Activated CD4-positive, alpha-beta T cell treated with anti-CD3 and anti-CD28 coated beads, Interleukin-2, Interleukin-6, amounts not matched to agents 100 ng/mL and 50 ng/mL, durations not matched to agents 16 hours and 8 hours (primary cell): ENCODE results near the gene RCAN1.
"Not testable (repeated sequence)": the region's sequence is repeated elsewhere in the genome, so short reads cannot be mapped to it uniquely, and the experiment has no call there.

Experiments used
- DNase-seq: peaks from one replicate; pipeline ENCODE4 v3.0.0-alpha.2; 2020

RCAN1 gene

DNA sequence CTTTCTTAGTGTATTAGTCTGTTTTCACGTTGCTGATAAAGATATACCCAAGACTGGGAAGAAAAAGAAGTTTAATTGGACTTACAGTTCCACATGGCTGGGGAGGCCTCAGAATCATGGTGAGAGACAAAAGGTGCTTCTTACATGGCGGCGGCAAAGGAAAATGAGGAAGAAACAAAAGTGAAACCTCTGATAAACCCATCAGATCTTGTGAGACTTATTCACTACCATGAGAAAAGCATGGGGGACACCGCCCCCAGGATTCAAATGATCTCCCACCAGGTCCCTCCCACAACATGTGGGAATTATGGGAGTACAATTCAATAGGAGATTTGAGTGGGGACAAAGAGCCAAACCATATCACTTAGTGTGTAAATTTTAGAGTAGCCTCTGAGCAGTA is 46.1 kb downstream of the RCAN1 start:
- DNase-seq, result not testable (repeated sequence)

DNA sequence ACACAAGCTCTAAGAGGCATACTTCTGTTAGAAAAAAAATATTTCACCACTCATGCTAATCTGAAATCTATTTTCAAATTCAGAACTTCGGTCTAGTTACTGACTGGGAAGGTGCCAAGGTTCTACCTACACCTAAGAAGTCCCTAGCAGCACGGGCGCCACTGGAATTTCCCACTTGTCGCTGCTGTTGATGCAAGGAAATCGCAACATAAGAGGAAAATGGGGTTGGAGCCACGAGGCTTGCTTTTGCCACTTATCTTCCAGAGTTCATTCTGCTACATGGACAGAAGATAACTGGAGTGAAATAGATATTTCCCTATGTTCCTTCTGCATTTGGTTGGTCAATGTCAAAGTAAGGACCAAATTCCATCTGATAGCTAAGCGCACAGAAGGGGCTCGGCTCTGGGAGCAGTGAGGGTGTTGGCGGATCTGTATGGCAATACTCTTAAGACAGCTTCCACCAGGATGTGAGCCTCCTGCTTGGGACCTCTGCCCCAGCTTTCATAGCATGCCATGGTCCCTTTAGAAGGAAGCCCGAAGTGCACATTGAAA is 47.2 kb downstream of the RCAN1 start:
- DNase-seq, result no peak

DNA sequence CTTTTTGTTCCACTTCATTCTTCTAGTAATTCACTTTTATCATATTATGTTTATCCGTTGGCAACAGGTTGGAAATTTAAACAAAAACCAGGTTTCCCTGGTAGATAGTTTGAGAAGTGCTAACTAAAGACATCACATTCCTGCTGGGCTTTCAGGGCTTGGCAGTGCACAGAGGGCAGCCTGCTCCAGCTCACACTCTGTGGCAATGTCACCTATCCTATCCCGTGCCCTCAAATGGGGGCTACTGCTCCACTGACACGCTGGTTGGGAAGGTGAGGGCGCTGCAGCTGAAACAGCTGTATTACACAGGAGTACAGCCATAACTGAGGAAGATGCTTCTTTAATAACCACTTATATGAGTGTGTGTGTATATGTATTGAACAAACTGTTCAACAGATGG is 49.7 kb downstream of the RCAN1 start:
- no peak for DNase-seq

DNA sequence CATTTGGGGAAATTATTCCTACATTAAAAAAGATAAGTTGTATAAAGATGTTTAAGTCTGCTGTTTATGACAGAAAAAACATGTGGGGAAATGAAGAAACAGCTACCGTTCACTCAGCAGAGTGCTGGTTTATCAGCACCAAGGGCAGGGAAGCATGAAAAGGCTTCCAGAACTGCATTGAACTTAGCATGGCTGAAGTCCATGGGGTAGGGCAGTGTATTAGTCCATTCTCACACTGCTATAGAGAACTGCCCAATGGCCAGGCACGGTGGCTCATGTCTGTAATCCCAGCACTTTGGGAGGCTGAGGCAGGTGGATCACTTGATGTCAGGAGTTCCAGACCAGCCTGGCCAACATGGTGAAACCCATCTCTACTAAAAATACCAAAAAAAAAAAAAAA is 51.5 kb downstream of the RCAN1 start:
- DNase-seq, result not testable (repeated sequence)

- no peak for DNase-seq
Measured at GRCh38 chr21:34561806-34562205, 53.1 kb downstream of the RCAN1 start.

DNA sequence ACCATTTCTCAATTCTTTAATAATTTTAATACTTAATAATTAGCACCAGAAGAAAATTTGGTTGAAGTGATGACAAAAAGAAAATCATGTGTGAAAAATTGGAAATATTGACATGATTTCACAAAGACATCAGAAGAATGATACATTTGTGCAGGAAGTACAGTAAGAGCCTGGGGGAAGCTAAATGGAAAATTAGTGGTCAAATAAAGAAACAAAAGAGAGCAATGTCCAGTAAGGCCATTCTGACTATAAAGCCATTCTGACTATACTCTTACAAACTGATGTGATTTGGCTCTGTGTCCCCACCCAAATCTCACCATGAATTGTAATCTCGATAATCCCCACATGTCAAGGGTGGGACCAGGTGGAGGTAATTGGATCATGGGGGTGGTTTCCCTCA is 54.3 kb downstream of the RCAN1 start:
- no peak for DNase-seq

- DNase-seq, result no peak
Measured at GRCh38 chr21:34560021-34560420, 54.9 kb downstream of the RCAN1 start.

- no peak for DNase-seq
Measured at GRCh38 chr21:34559089-34559631, 55.8 kb downstream of the RCAN1 start.

- DNase-seq, result no peak
Measured at GRCh38 chr21:34558166-34558565, 56.7 kb downstream of the RCAN1 start.

DNA sequence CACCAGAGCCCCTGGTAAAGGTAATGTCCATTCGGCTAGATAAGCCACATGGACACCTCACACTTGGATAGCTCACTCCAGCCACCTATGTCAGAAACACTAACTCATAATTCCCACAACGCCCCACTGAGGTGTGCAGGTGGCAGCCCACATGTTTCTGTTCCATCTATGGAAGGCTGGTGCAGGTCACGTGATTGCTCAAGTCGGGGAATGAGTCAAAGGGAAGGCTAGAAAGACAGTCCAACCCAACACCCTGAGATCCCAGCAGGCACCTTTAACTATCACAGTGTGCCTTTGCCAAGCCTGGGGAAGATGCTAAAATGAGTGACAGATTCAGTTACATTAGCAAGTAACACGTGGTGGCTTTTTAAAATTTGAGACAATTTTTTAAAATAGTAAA is 57.7 kb downstream of the RCAN1 start:
- no peak for DNase-seq

DNA sequence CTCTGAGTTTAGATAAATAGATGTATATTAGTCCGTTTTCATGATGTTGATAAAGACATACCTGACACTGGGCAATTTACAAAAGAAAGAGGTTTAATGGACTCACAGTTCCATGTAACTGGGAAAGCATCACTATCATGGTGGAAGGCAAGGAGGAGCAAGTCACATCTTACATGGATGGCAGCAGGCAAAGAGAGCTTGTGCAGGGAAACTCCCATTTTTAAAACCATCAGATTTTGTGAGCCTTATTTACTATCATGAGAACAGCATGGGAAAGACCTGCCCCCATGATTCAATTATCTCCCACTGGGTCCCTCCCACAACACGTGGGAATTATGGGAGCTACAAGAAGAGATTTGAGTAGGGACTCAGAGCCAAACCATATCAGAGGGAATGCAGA is 60.2 kb downstream of the RCAN1 start:
- not testable (repeated sequence) for DNase-seq

GRCh38 chr21:34554227-34554626 is 60.7 kb downstream of the RCAN1 start:
- no peak for DNase-seq

GRCh38 chr21:34553151-34553952 is 61.6 kb downstream of the RCAN1 start:
- no peak for DNase-seq

DNA sequence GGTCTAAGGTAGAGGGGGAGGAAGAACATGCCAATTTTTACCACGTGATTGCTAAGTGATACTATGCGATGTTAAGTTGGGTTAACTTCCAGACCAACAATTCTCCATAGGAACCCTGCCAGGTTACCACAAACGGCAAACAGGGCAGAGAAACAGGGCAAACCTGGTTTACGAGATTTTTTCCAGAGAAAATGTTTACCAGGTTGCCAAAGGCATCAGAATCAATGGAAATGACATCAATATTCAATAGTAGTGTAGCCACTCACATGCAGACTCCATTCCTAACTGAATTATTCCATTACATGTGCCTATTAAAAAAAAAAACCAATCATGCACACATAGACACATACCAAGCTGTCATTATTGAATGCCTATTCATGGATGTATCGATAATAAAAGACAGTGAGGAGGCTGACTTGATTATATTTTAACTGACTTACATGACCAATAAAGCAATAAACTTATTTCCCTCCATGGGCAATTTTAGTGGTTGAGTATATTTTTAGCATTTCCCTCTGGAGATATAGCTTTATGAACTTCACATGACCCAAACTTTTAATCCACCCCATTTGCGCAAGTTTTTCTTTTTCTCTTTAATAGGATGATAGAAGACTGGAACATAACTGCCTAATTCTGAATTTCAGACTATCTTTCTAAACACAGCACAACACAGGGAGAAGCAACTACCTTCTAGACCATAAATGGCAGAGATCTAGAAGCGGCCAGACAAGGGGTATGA is 62.4 kb downstream of the RCAN1 start:
- DNase-seq, result no peak

DNA sequence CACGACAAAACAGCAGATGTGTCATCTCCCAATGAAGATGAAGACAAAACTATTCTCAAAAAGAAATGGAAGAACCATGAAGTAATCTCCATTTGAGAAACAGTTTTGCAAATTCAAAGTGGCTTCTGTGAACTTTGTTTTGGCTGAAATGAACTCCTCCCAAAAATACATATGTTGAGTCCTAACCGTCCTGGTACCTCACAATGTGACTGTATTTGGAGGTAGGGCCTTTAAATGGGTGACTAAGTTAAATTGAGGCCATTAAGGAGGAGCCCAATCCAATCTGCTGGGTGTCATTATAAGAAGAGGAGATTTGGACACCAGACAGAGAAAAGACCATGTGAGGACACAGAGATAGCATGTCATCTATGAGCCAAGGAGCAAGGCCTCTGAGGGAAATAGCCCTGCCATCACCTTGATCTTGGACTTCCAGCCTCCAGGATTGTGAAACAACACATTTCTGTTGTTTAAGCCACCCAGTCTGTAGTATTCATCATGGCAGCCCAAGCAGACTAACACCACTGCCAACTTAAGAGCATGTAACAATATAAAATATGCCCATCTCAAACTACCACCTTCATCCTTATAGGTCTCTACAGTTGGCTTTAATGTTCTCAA is 64.6 kb downstream of the RCAN1 start:
- no peak for DNase-seq

DNA sequence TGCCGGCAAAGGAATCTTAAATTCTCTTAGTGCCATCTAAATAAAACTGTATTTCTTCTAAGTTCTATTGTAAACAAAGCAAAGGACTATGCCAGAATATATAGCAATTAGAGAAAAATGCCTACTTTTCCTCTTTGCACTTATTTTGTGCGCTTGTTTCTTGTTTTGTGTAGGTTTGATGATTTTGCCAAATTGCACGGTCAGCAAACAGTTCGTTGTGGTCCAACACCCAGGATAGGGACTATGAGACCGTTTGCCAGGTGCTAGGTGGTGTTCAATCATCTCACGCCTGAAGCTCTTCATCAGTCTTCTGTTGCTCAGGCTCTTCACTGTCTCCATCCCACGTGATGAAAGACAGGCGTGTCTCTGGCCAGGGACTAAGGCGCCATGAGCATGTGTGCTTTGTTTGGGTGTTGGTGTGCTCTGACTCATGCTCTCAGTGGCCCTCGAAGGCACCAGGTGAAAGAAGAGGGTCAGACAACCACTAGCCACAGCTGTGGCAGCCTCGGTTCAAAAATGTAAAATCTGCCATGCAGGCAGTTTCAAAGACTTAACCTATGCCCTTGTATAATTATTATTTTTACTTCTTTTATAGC is 66.0 kb downstream of the RCAN1 start:
- DNase-seq, result no peak

- no peak for DNase-seq
Measured at GRCh38 chr21:34546542-34546941, 68.4 kb downstream of the RCAN1 start.

GRCh38 chr21:34545079-34545884 is 69.6 kb downstream of the RCAN1 start:
- DNase-seq, result peak; percentile 33

DNA sequence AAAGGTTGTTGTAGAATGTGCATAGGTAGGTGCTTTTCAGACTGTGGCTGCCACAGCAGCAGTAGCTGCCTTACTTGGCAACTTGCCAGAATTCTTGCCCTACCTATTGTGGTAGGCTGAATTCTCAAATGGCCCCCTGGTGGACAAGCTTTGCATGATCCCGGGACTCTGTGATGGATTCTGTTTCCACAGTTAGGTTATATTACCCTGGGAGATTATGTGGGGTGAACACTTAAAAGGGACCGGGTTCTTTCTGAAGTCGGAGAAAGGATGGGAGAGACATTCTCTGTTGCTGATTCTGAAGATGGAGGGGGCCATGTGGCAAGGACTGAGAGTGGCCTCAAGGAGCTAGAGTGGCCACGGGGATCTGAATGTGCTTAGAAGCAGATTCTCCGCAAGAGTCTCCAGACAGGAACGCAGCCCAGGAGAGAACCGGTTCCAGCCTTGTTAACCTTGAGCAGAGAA is 70.8 kb downstream of the RCAN1 start:
- DNase-seq, result peak; percentile 60

DNA sequence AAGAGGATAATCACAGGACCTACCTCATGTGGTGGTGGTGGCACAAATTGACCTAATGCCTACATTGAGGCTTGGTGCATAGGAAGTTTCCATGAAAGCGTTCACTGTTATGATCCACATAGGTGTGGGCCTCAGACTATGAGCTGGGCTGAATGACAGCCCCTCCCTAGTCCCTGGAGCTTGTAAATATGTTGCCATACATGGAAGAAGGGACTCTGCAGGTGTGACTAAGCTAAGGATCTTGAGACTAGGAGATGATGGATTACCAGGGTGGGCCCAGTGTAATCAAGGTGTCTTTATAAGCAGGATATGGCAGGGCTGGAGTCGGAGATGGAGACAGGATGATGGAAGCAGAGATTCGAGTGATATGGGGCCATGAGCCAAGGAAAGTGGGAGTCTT is 71.9 kb downstream of the RCAN1 start:
- DNase-seq, result no peak

DNA sequence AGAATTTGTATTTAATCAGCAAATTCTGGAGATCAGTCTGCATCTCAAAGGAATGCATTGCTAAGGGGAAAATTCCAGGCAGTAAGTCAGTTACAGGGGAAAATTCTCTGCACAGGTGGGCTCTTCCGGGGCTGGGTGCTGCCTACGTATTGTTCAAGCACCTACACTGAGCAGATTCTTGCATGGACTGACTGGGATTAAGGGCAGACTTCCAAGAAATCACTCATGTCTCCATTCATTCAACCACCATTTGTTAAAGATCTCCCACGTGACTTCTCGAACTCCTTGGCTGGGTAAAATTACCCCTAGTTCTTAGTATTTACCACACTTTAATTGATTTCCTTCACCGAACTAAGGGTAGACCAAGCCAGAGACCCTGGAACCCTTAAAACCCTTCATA is 74.7 kb downstream of the RCAN1 start:
- no peak for DNase-seq

GRCh38 chr21:34537838-34538237 is 77.1 kb downstream of the RCAN1 start:
- no peak for DNase-seq
